T-cell (primary cell): ENCODE results near the gene ELOVL7. TPM values are rescaled to one million over a fixed set of nuclear protein-coding genes. Genes with fewer than 3 reads are reported as not detected.
"Not testable (repeated sequence)": the region's sequence is repeated elsewhere in the genome, so short reads cannot be mapped to it uniquely, and the experiment has no call there.

Experiments used
- ATAC-seq, 4 experiments: fragments of 200-7000 bp in 3 of 4; fragments of 150-1000 bp in 1 of 4; cut with Tn5 transposase; replicated peaks in 1 of 4; 1 replicate in 3 of 4; 2 replicates in 1 of 4; pipeline ENCODE4 v1.10.0; 2021; ENCODE audit warnings: moderate library complexity in 3 of 4, mild to moderate bottlenecking in 2 of 4, moderate number of reproducible peaks in 1 of 4
- CTCF ChIA-PET, 2 donors: fragments of 300-600 bp; sonication (Branson Sonifier 250); formaldehyde crosslinking; loops; one replicate each; lab custom pipeline; 2022; ENCODE audit warnings: antibody characterized with exemption in 2 of 2; lab: Charles Lee
- POLR2A ChIA-PET, 2 donors: fragments of 300-600 bp; sonication (Branson Sonifier 250); formaldehyde crosslinking; loops; one replicate each; lab custom pipeline; 2022; ENCODE audit warnings: antibody characterized with exemption in 2 of 2; lab: Charles Lee
- DNase-seq, 35 experiments: peaks; one replicate each; pipeline versions ENCODE4 v3.0.0 to v3.0.0-alpha.2; 2013 to 2023
- H3K27ac ChIP-seq: one replicate; pipeline ENCODE4 v1.5.1; 2013; ENCODE audit warnings: low read length
- H3K27me3 ChIP-seq, 2 experiments: replicated peaks in 1 of 2; 1 replicate in 1 of 2; 2 replicates in 1 of 2; pipeline versions ENCODE4 v1.6.1 to v1.7.0; 2013; ENCODE audit warnings: low read length in 1 of 2, mixed read lengths in 1 of 2; ENCODE audit not compliant: control insufficient read depth in 2 of 2, insufficient read depth in 2 of 2; ENCODE audit errors: extremely low read depth in 1 of 2
- H3K36me3 ChIP-seq, 2 donors: 1 replicate in 1 of 2; 2 replicates in 1 of 2; pipeline versions ENCODE4 v1.6.1 to v1.7.0; 2013; ENCODE audit warnings: low read length in 1 of 2; ENCODE audit not compliant: control insufficient read depth in 2 of 2, insufficient read depth in 1 of 2; ENCODE audit errors: extremely low read depth in 1 of 2
- H3K4me1 ChIP-seq, 2 experiments: 1 replicate in 1 of 2; 2 replicates in 1 of 2; pipeline versions ENCODE4 v1.6.1 to v1.7.0; 2013; ENCODE audit warnings: low read length in 2 of 2, mixed read lengths in 1 of 2; ENCODE audit not compliant: insufficient read depth in 2 of 2, control insufficient read depth in 1 of 2; ENCODE audit errors: extremely low read depth in 1 of 2
- H3K4me3 ChIP-seq, 2 donors: 1 replicate in 1 of 2; 2 replicates in 1 of 2; pipeline versions ENCODE4 v1.5.1 to v1.7.0; 2013; ENCODE audit warnings: mild to moderate bottlenecking in 2 of 2, low read length in 1 of 2, moderate library complexity in 1 of 2; ENCODE audit not compliant: control insufficient read depth in 1 of 2; ENCODE audit errors: extremely low read depth in 1 of 2
- H3K9me3 ChIP-seq: 2 replicates; pipeline ENCODE4 v1.7.0; 2013
- H3K27ac Mint-ChIP-seq, 2 donors: one replicate each; pipeline ENCODE4 v1.8.0; 2020 to 2021; ENCODE audit warnings: mild to moderate bottlenecking in 2 of 2, mixed read lengths in 2 of 2
- H3K27me3 Mint-ChIP-seq, 2 donors: one replicate each; pipeline ENCODE4 v1.8.0; 2021 to 2022; ENCODE audit warnings: mixed read lengths in 2 of 2
- H3K36me3 Mint-ChIP-seq: one replicate; pipeline ENCODE4 v1.8.0; 2021; ENCODE audit warnings: mixed read lengths
- H3K4me1 Mint-ChIP-seq, 3 donors: one replicate each; pipeline ENCODE4 v1.8.0; 2020 to 2022; ENCODE audit warnings: mixed read lengths in 3 of 3, mild to moderate bottlenecking in 1 of 3
- H3K4me3 Mint-ChIP-seq, 3 donors: one replicate each; pipeline ENCODE4 v1.8.0; 2020 to 2022; ENCODE audit warnings: mild to moderate bottlenecking in 3 of 3, mixed read lengths in 3 of 3, moderate library complexity in 3 of 3
- H3K9me3 Mint-ChIP-seq, 3 donors: one replicate each; pipeline ENCODE4 v1.8.0; 2020 to 2022; ENCODE audit warnings: mixed read lengths in 3 of 3
- WGBS: methylation state at CpG from one replicate; pipeline ENCODE4 v1.1.5; 2013; ENCODE audit warnings: missing lambda C conversion rate; ENCODE audit not compliant: insufficient coverage; 5-methylcytosine and 5-hydroxymethylcytosine counted together
- total RNA-seq, 35 experiments: library from RNA in 6 of 35; stranded (reverse) in 6 of 35; fragments of 120-200 nt in 1 of 35; gene quantifications; one replicate each; pipeline versions ENCODE4 v1.2.1 to v1.2.4 and lab custom pipeline; 2013 to 2026

The ELOVL7 gene
- total RNA-seq, 5 donors from 2014 or later (not counting 1 experiment from before 2014, with no cell fraction given): 0.13 to 0.70 (median 0.29) TPM

GRCh38 chr5:60719329-60719728 lies 124.7 kb downstream of the ELOVL7 start:
- CTCF ChIA-PET: no interaction called here
- Mint-ChIP-seq H3K27me3 (peaks cover 17 to 22% of the 10 kb centered on the region in 2 donors), H3K27ac (no peak overlapping the region), H3K4me1 (no peaks in the 10 kb centered on the region), H3K36me3 (no peaks in the 10 kb centered on the region), H3K4me3 (no peak overlapping the region), H3K9me3 (no peaks in the 10 kb centered on the region)
- POLR2A ChIA-PET: no interaction called here
- no peak overlapping the region for H3K4me3 ChIP-seq
- H3K9me3 ChIP-seq: no peaks in the 10 kb centered on the region
- H3K36me3 ChIP-seq: no peaks in the 10 kb centered on the region
- ATAC-seq (no peak), DNase-seq (no peak)
- peaks cover 0 to 12% of the 10 kb centered on the region in 2 experiments for H3K27me3 ChIP-seq
- no peaks in the 10 kb centered on the region for H3K4me1 ChIP-seq
- H3K27ac ChIP-seq: no peak overlapping the region

GRCh38 chr5:60718166-60718892 lies 125.7 kb downstream of the ELOVL7 start:
- no peak overlapping the region for H3K27ac Mint-ChIP-seq
- DNase-seq (no peak), ATAC-seq (no peak)
- no peak overlapping the region for H3K4me3 Mint-ChIP-seq
- H3K36me3 Mint-ChIP-seq: no peaks in the 10 kb centered on the region
- H3K36me3 ChIP-seq: no peaks in the 10 kb centered on the region
- H3K9me3 ChIP-seq: no peaks in the 10 kb centered on the region
- no peaks in the 10 kb centered on the region for H3K4me1 ChIP-seq
- H3K4me1 Mint-ChIP-seq: no peaks in the 10 kb centered on the region
- ChIA-PET CTCF (interaction anchor here in 1 of 2 donors (0.6 kb wide), 2 partner anchors 277 to 896 kb away, joined by 3 read pairs; no protein-coding TSS in a partner anchor), POLR2A (no interaction called here)
- peaks cover 19 to 22% of the 10 kb centered on the region in 2 donors for H3K27me3 Mint-ChIP-seq
- no peak overlapping the region for H3K27ac ChIP-seq
- 92% methylated on average over 2 of the region's 3 CpGs for WGBS
- no peak overlapping the region for H3K4me3 ChIP-seq
- no peaks in the 10 kb centered on the region for H3K9me3 Mint-ChIP-seq
- H3K27me3 ChIP-seq: peaks cover 0 to 12% of the 10 kb centered on the region in 2 experiments

- H3K27ac ChIP-seq, H3K9me3 ChIP-seq, POLR2A ChIA-PET, CTCF ChIA-PET, H3K4me3 Mint-ChIP-seq, H3K4me1 Mint-ChIP-seq, H3K4me3 ChIP-seq, ATAC-seq, H3K36me3 ChIP-seq, H3K4me1 ChIP-seq, DNase-seq, H3K9me3 Mint-ChIP-seq, H3K36me3 Mint-ChIP-seq, H3K27ac Mint-ChIP-seq: not testable (repeated sequence)
- peaks cover 24 to 28% of the 10 kb centered on the region in 2 donors for H3K27me3 Mint-ChIP-seq
- WGBS: no CpG with 5 or more reads among the region's 3 CpGs
- H3K27me3 ChIP-seq: peaks cover 0 to 12% of the 10 kb centered on the region in 2 experiments
These were observed 128.7 kb downstream of the ELOVL7 start for GRCh38 chr5:60715201-60715928.

GRCh38 chr5:60712950-60713349 lies 131.1 kb downstream of the ELOVL7 start:
- Mint-ChIP-seq H3K27me3 (peaks cover 17 to 26% of the 10 kb centered on the region in 2 donors), H3K9me3 (peaks cover 0 to 3% (median 2%) of the 10 kb centered on the region in 3 donors), H3K4me1 (no peaks in the 10 kb centered on the region), H3K27ac (no peak overlapping the region), H3K4me3 (no peak overlapping the region), H3K36me3 (no peaks in the 10 kb centered on the region)
- CTCF ChIA-PET: no interaction called here
- Histone ChIP-seq H3K27ac (no peak overlapping the region), H3K4me3 (no peak overlapping the region), H3K9me3 (no peaks in the 10 kb centered on the region), H3K36me3 (no peaks in the 10 kb centered on the region), H3K4me1 (no peaks in the 10 kb centered on the region), H3K27me3 (peaks cover 0 to 12% of the 10 kb centered on the region in 2 experiments)
- 93% methylated on average over 3 of the region's 5 CpGs for WGBS
- no peak for DNase-seq
- POLR2A ChIA-PET: no interaction called here
- ATAC-seq: no peak

GRCh38 chr5:60711892-60712291 lies 132.2 kb downstream of the ELOVL7 start:
- WGBS: no CpG with 5 or more reads among the region's 3 CpGs
- not testable (repeated sequence) for H3K9me3 Mint-ChIP-seq, H3K36me3 ChIP-seq, H3K4me3 Mint-ChIP-seq, DNase-seq, H3K9me3 ChIP-seq, H3K4me1 ChIP-seq, H3K4me3 ChIP-seq, H3K4me1 Mint-ChIP-seq, H3K27ac ChIP-seq, H3K36me3 Mint-ChIP-seq, H3K27ac Mint-ChIP-seq, ATAC-seq
- POLR2A ChIA-PET: interaction anchor here in 1 of 2 donors (0.7 kb wide), 1 partner anchor 1880 kb away, joined by 3 read pairs; no protein-coding TSS in a partner anchor
- peaks cover 0 to 12% of the 10 kb centered on the region in 2 experiments for H3K27me3 ChIP-seq
- H3K27me3 Mint-ChIP-seq: peaks cover 13 to 26% of the 10 kb centered on the region in 2 donors
- CTCF ChIA-PET: interaction anchor here in 1 of 2 donors (0.6 kb wide), 1 partner anchor 382 kb away, joined by 15 read pairs; no protein-coding TSS in a partner anchor

- no peak overlapping the region for H3K27ac Mint-ChIP-seq
- ChIA-PET CTCF (interaction anchor here (0.6 to 0.7 kb wide), 3 partner anchors 63 to 903 kb away, joined by 3 to 5 read pairs (median 3); no protein-coding TSS in a partner anchor), POLR2A (no interaction called here)
- DNase-seq (no peak), ATAC-seq (no peak)
- no peaks in the 10 kb centered on the region for H3K36me3 Mint-ChIP-seq
- peaks cover 0 to 3% (median 2%) of the 10 kb centered on the region in 3 donors for H3K9me3 Mint-ChIP-seq
- no peaks in the 10 kb centered on the region for H3K4me1 ChIP-seq
- no peak overlapping the region for H3K27ac ChIP-seq
- peaks cover 0 to 4% of the 10 kb centered on the region in 2 experiments for H3K27me3 ChIP-seq
- H3K9me3 ChIP-seq: no peaks in the 10 kb centered on the region
- WGBS: 80% methylated on average over 1 of the region's 3 CpGs
- no peaks in the 10 kb centered on the region for H3K4me1 Mint-ChIP-seq
- H3K4me3 ChIP-seq: no peak overlapping the region
- H3K4me3 Mint-ChIP-seq: no peak overlapping the region
- no peaks in the 10 kb centered on the region for H3K36me3 ChIP-seq
- H3K27me3 Mint-ChIP-seq: peaks cover 9 to 23% of the 10 kb centered on the region in 2 donors
These were observed 133.7 kb downstream of the ELOVL7 start for GRCh38 chr5:60710362-60710761.
